ENCODE results near the gene YAF2. TPM values are rescaled to one million over a fixed set of nuclear protein-coding genes. Genes with fewer than 3 reads are reported as not detected.

Gene YAF2, protein sequence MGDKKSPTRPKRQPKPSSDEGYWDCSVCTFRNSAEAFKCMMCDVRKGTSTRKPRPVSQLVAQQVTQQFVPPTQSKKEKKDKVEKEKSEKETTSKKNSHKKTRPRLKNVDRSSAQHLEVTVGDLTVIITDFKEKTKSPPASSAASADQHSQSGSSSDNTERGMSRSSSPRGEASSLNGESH
- total RNA-seq (26.9 and 59.8 TPM in 2 replicates), polyA plus RNA-seq (39.3 and 54.5 TPM in 2 replicates)

DNA sequence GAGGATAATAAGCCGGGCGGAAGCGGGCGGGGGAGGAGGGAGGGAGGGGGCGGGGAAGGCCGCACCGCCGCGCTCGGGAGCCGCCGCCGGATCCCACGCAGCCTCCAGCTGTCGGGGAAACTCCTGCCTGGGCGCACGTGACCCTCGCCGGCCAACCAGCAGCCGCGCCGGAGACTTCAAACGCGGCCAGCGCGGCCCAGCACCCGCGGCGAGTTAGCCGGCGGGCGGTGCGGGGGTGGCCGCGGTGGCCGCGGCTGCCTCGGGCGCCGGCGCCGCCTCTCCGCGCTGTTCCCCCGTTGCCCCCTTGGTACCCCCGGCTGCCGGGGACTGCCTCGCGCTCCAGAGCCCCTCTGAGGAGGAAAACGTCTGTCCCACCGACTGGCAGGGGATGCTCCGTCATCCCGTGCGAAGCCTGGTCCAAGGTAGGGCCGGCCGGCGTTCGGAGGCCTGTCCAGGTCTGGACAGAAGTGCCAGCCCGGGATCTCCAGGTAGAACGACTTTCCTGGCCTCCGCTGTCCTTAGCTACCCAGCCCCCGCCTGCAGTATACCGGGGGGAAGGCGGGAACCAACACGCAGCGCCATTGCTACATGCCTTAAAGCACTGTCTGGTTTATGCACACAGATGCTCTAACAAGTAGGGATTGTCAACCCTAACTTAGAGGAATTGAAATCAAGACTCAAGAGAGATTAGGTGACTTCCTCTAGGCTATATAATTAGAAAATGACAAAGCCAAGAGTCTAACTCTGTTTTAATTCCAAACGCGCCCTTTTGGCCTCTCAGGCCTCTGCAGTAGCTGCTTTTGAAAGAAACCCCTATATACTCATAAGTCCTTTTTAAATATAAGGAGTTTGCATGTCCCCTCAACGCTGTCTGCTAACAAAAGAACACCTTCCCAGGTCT lies at the start of gene YAF2:
Gene YAF2, minus strand, starts transcription at position 9 of the 901 bp plus-strand sequence. CDS start 68 bp downstream, outside the sequence.
- TF ChIP-seq, protein P1, sequence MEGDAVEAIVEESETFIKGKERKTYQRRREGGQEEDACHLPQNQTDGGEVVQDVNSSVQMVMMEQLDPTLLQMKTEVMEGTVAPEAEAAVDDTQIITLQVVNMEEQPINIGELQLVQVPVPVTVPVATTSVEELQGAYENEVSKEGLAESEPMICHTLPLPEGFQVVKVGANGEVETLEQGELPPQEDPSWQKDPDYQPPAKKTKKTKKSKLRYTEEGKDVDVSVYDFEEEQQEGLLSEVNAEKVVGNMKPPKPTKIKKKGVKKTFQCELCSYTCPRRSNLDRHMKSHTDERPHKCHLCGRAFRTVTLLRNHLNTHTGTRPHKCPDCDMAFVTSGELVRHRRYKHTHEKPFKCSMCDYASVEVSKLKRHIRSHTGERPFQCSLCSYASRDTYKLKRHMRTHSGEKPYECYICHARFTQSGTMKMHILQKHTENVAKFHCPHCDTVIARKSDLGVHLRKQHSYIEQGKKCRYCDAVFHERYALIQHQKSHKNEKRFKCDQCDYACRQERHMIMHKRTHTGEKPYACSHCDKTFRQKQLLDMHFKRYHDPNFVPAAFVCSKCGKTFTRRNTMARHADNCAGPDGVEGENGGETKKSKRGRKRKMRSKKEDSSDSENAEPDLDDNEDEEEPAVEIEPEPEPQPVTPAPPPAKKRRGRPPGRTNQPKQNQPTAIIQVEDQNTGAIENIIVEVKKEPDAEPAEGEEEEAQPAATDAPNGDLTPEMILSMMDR (IDR thresholded peaks at IDR 0.05; ENCODE audit: low read depth, low read length), result no peak
- Histone ChIP-seq H3K9me3 (ENCODE audit: low read depth) (no peaks in the 10 kb centered on the region), H3K27ac (peak within 1 kb of the TSS; percentile 96), H3K4me3 (peak within 1 kb of the TSS; percentile 98), H3K27me3 (peaks cover 7% of the 10 kb centered on the region), H3K4me1 (ENCODE audit: low read depth) (peaks cover 12% of the 10 kb centered on the region), H3K36me3 (no peaks in the 10 kb centered on the region)
- DNase-seq (ENCODE audit: low read depth in 1 of 2, low spot score in 1 of 2), result peak; percentile 93 to 95

DNA sequence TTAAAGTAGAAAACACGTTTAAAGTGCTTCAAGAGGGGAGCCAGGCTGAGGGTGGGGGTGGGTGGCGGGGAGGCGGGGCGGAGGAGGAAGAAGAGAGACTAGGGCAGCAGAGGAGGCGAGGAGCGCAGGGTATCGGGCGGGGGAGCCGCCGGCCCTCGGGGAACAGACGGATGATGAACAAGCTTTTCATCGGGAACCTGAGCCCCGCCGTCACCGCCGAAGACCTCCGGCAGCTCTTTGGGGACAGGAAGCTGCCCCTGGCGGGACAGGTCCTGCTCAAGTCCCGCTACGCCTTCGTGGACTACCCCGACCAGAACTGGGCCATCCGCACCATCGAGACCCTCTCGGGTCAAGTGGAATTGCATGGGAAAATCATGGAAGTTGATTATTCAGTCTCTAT lies 48.7 kb upstream of the YAF2 start:
- TF ChIP-seq, protein P1 (IDR thresholded peaks at IDR 0.05; ENCODE audit: low read depth, low read length), result no peak
- H3K9me3 ChIP-seq (ENCODE audit: low read depth), result no peaks in the 10 kb centered on the region
- H3K36me3 ChIP-seq, result no peaks in the 10 kb centered on the region
- no peaks in the 10 kb centered on the region for H3K27me3 ChIP-seq
- H3K27ac ChIP-seq, result no peak overlapping the region
- DNase-seq (ENCODE audit: low read depth in 1 of 2, low spot score in 1 of 2), result no peak
- H3K4me3 ChIP-seq, result no peak overlapping the region
- peaks cover 12% of the 10 kb centered on the region for H3K4me1 ChIP-seq (ENCODE audit: low read depth)

DNA sequence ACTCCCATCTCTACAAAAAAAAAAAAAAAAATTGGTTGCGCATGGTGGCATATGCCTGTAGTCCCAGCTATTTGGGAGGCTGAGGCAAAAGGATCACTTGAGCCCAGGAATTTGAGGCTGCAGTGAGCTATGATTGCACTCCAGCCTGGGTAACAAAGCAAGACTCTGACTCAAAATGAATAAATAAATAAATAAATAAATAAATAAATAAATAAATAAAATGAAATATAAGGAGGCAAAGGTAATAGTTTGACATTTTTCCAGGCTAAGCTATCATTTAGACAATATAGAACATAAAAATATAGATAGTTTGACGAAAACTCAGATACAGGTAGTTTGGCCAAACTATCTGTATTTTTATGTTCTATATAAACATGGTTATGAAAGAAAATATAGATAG lies 47.4 kb upstream of the YAF2 start:
- Histone ChIP-seq H3K36me3 (no peaks in the 10 kb centered on the region), H3K27me3 (no peaks in the 10 kb centered on the region), H3K4me3 (no peak overlapping the region), H3K4me1 (ENCODE audit: low read depth) (peaks cover 15% of the 10 kb centered on the region), H3K27ac (no peak overlapping the region), H3K9me3 (ENCODE audit: low read depth) (no peaks in the 10 kb centered on the region)
- TF ChIP-seq, protein P1 (IDR thresholded peaks at IDR 0.05; ENCODE audit: low read depth, low read length), result no peak
- DNase-seq (ENCODE audit: low read depth in 1 of 2, low spot score in 1 of 2), result no peak

DNA sequence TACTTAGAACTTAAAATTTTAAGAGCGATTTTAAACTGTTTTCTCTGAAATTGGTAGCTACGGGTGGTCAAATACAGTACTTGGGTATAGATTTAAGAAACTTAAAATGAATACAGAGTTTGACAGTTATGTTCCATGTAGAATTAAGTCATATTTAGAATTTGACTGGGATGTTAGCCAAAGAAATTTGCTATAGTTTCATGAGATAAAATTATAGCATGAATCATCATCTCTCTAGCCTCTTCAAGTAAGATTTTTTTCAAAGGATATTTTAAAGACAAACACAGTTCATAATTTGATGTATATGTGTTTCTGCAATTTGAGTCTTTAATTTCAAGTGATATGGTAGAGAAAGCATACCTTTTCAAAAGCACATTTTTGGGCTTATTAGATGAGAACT lies 46.8 kb upstream of the YAF2 start:
- H3K27me3 ChIP-seq, result no peaks in the 10 kb centered on the region
- H3K4me3 ChIP-seq, result no peak overlapping the region
- H3K36me3 ChIP-seq, result no peaks in the 10 kb centered on the region
- H3K9me3 ChIP-seq (ENCODE audit: low read depth), result no peaks in the 10 kb centered on the region
- TF ChIP-seq, protein P1 (IDR thresholded peaks at IDR 0.05; ENCODE audit: low read depth, low read length), result no peak
- H3K4me1 ChIP-seq (ENCODE audit: low read depth), result peaks cover 15% of the 10 kb centered on the region
- no peak overlapping the region for H3K27ac ChIP-seq
- peak in 1 of 2 donors; percentile 50 for DNase-seq (ENCODE audit: low read depth in 1 of 2, low spot score in 1 of 2)

DNA sequence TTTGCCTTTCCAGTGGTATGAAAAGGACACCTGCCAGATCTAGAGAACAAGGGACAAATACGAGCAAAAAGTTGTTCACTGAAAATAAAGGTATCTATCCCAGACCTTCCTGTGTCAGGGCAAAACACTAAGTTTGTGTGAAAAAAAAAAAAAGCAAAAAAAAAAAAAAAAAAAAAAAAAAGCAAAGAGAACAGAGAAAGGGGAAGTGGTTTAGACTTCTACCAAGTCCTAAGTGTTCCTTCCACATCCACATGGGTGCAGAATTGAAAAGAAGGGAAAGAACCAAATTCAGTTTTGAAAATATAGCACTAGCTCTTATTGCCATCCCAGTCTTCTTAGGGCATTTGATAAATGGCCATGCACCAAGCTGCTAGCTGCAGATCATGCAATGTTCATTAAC lies 46.1 kb upstream of the YAF2 start:
- Histone ChIP-seq H3K4me1 (ENCODE audit: low read depth) (peaks cover 15% of the 10 kb centered on the region), H3K4me3 (no peak overlapping the region), H3K27me3 (no peaks in the 10 kb centered on the region), H3K9me3 (ENCODE audit: low read depth) (no peaks in the 10 kb centered on the region), H3K27ac (no peak overlapping the region), H3K36me3 (no peaks in the 10 kb centered on the region)
- DNase-seq (ENCODE audit: low read depth in 1 of 2, low spot score in 1 of 2), result no peak
- TF ChIP-seq, protein P1 (IDR thresholded peaks at IDR 0.05; ENCODE audit: low read depth, low read length), result no peak

All from cardiac muscle cell (in vitro differentiated cells and primary cell).